Activated T-helper 2 cell treated with anti-CD3 and anti-CD28 coated beads, Interferon-gamma antibody, Interleukin-2, Interleukin-4, amounts not matched to agents 10 μg/mL and 5 μg/mL and 100 μg/mL, durations not matched to agents 14 hours and 24 hours and 36 hours (primary cell): Measurements from ENCODE around the gene AKAP6. TPM values are rescaled to one million over a fixed set of nuclear protein-coding genes. Genes with fewer than 3 reads are reported as not detected.
"Not testable (repeated sequence)": the region's sequence is repeated elsewhere in the genome, so short reads cannot be mapped to it uniquely, and the experiment has no call there.

ENCODE experiments used
- DNase-seq: peaks from one replicate; pipeline ENCODE4 v3.0.0; 2021; ENCODE audit warnings: low spot score
- H3K27ac Mint-ChIP-seq: one replicate; pipeline ENCODE4 v1.8.0; 2021; ENCODE audit warnings: mixed read lengths
- H3K27me3 Mint-ChIP-seq: one replicate; pipeline ENCODE4 v1.8.0; 2021; ENCODE audit warnings: low read depth, mixed read lengths
- H3K36me3 Mint-ChIP-seq: one replicate; pipeline ENCODE4 v1.8.0; 2021; ENCODE audit warnings: low read depth, mixed read lengths
- H3K4me1 Mint-ChIP-seq: one replicate; pipeline ENCODE4 v1.8.0; 2021; ENCODE audit warnings: low read depth, mixed read lengths
- H3K4me3 Mint-ChIP-seq: one replicate; pipeline ENCODE4 v1.8.0; 2021; ENCODE audit warnings: low read depth, mild to moderate bottlenecking, moderate library complexity, mixed read lengths
- H3K9me3 Mint-ChIP-seq: one replicate; pipeline ENCODE4 v1.8.0; 2021; ENCODE audit warnings: mixed read lengths
- intact Hi-C: fragments of 100-400 bp; cut with micrococcal nuclease; formaldehyde crosslinking; loops from one replicate; pipeline ENCODE4 v1.15.1; 2023
- total RNA-seq: library from RNA; stranded (reverse); gene quantifications from 2 replicates; pipeline ENCODE4 v1.2.3, GENCODE V29; 2022

The AKAP6 gene
- total RNA-seq, 1 donor from 2014 or later, result 1.0 TPM

GRCh38 chr14:32366986-32367385 lies 37.9 kb downstream of the AKAP6 start:
- H3K9me3 Mint-ChIP-seq, result no peaks in the 10 kb centered on the region
- no peak for DNase-seq
- H3K4me1 Mint-ChIP-seq, result peaks cover 7% of the 10 kb centered on the region
- no peaks in the 10 kb centered on the region for H3K36me3 Mint-ChIP-seq
- intact Hi-C loops, result no loop called here
- no peak overlapping the region for H3K27ac Mint-ChIP-seq
- H3K27me3 Mint-ChIP-seq, result peaks cover 5% of the 10 kb centered on the region
- H3K4me3 Mint-ChIP-seq, result no peak overlapping the region

GRCh38 chr14:32367516-32367915 lies 38.4 kb downstream of the AKAP6 start:
- no peak for DNase-seq
- H3K36me3 Mint-ChIP-seq, result no peaks in the 10 kb centered on the region
- intact Hi-C loops, result no loop called here
- no peak overlapping the region for H3K4me3 Mint-ChIP-seq
- peaks cover 2% of the 10 kb centered on the region for H3K27me3 Mint-ChIP-seq
- H3K4me1 Mint-ChIP-seq, result peaks cover 7% of the 10 kb centered on the region
- H3K27ac Mint-ChIP-seq, result no peak overlapping the region
- H3K9me3 Mint-ChIP-seq, result no peaks in the 10 kb centered on the region

GRCh38 chr14:32368107-32368506 lies 39.0 kb downstream of the AKAP6 start:
- peaks cover 2% of the 10 kb centered on the region for H3K27me3 Mint-ChIP-seq
- intact Hi-C loops, result no loop called here
- no peak for DNase-seq
- no peak overlapping the region for H3K4me3 Mint-ChIP-seq
- no peaks in the 10 kb centered on the region for H3K36me3 Mint-ChIP-seq
- H3K9me3 Mint-ChIP-seq, result no peaks in the 10 kb centered on the region
- H3K4me1 Mint-ChIP-seq, result peaks cover 7% of the 10 kb centered on the region
- no peak overlapping the region for H3K27ac Mint-ChIP-seq

DNA sequence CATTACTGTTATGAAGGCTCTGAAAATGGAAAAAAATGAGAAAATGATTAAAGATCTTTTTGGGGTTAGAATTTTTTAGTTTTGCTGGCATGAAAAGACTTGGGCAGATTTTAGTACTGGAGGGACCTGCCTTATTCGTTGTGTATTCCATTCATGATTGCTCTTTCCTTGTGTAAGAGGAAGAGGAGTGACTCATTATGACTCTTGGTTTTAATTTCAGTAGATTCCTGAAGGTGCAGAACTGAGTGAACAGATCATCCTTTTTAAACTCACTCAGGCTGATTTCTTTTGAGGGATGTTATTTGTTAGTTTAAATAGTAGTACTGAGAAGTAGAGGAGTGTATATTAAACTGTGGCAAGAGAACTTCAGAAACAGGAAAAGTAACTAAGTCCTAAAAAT lies 41.6 kb downstream of the AKAP6 start:
- Mint-ChIP-seq H3K4me3 (no peak overlapping the region), H3K36me3 (no peaks in the 10 kb centered on the region), H3K27ac (no peak overlapping the region), H3K9me3 (no peaks in the 10 kb centered on the region), H3K4me1 (peaks cover 7% of the 10 kb centered on the region), H3K27me3 (peaks cover 2% of the 10 kb centered on the region)
- intact Hi-C loops, result no loop called here
- no peak for DNase-seq

- Mint-ChIP-seq H3K4me1 (peaks cover 7% of the 10 kb centered on the region), H3K27ac (no peak overlapping the region), H3K4me3 (no peak overlapping the region), H3K27me3 (peaks cover 2% of the 10 kb centered on the region), H3K36me3 (no peaks in the 10 kb centered on the region), H3K9me3 (no peaks in the 10 kb centered on the region)
- intact Hi-C loops, result no loop called here
- no peak for DNase-seq
These were observed 43.1 kb downstream of the AKAP6 start for GRCh38 chr14:32372154-32372553.

GRCh38 chr14:32373174-32373573 lies 44.1 kb downstream of the AKAP6 start:
- H3K27ac Mint-ChIP-seq, intact Hi-C loops, H3K27me3 Mint-ChIP-seq, H3K36me3 Mint-ChIP-seq, H3K4me3 Mint-ChIP-seq, H3K9me3 Mint-ChIP-seq, DNase-seq, H3K4me1 Mint-ChIP-seq: not testable (repeated sequence)

GRCh38 chr14:32374155-32374554 lies 45.1 kb downstream of the AKAP6 start:
- no peak for DNase-seq
- H3K9me3 Mint-ChIP-seq, result no peaks in the 10 kb centered on the region
- H3K27ac Mint-ChIP-seq, result no peak overlapping the region
- H3K27me3 Mint-ChIP-seq, result peaks cover 2% of the 10 kb centered on the region
- no peaks in the 10 kb centered on the region for H3K36me3 Mint-ChIP-seq
- intact Hi-C loops, result no loop called here
- no peak overlapping the region for H3K4me3 Mint-ChIP-seq
- H3K4me1 Mint-ChIP-seq, result peaks cover 7% of the 10 kb centered on the region

DNA sequence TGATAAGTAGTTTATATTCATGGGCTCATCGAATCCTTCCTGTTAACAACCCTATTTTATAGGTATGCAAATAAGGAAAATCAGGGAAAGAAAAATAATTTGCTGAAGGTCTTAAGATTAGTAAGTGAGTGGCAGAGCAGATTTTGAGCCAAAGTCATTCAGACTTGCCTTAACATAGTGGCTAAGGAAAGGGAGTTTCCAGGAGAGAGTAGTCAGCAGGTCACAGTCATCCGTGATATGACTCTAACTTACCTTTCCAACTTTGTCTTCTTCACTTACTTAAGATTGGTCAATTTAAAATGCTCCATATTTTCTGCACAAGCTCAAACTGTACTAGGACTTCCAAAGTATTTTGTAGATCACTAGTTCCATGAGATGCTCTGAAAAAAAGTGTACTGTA lies 46.6 kb downstream of the AKAP6 start:
- Mint-ChIP-seq H3K36me3 (no peaks in the 10 kb centered on the region), H3K27ac (no peak overlapping the region), H3K4me1 (peaks cover 7% of the 10 kb centered on the region), H3K4me3 (no peak overlapping the region), H3K27me3 (peaks cover 2% of the 10 kb centered on the region), H3K9me3 (no peaks in the 10 kb centered on the region)
- DNase-seq, result no peak
- intact Hi-C loops, result no loop called here

DNA sequence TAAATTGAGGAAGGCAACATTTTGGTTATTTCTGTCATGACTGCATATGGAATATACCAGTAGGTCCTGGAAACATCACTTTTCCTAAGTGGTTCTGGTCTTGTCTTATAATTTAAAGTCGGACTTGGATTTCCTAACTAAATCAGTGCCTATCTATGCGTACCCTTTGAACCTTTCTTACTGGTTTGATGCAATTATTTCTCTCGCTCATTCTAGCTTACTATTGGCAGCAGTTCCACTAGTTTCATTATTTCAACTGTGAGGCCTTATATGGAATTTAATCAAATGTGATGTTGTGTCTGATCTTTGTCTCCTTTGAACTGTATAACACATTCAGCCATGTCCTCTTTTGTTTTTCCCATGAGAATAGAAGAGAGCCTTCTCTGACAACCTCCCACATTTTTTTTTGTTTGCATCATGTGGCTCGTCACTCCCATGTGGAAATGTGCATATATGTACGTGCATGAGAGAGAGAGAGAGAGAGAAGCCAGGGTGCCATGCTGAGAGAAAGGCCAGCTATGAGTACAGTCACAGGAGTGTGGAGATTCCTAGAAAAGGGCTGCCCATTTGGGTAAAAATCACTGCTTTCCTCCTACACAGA lies 48.0 kb downstream of the AKAP6 start:
- H3K27me3 Mint-ChIP-seq, result peaks cover 2% of the 10 kb centered on the region
- no peaks in the 10 kb centered on the region for H3K9me3 Mint-ChIP-seq
- no peak for DNase-seq
- H3K27ac Mint-ChIP-seq, result no peak overlapping the region
- H3K4me1 Mint-ChIP-seq, result peaks cover 4% of the 10 kb centered on the region
- H3K36me3 Mint-ChIP-seq, result no peaks in the 10 kb centered on the region
- H3K4me3 Mint-ChIP-seq, result no peak overlapping the region
- intact Hi-C loops, result no loop called here

GRCh38 chr14:32378284-32378683 lies 49.2 kb downstream of the AKAP6 start:
- Mint-ChIP-seq H3K27me3 (no peaks in the 10 kb centered on the region), H3K9me3 (no peaks in the 10 kb centered on the region), H3K4me1 (peaks cover 4% of the 10 kb centered on the region), H3K27ac (no peak overlapping the region), H3K4me3 (no peak overlapping the region), H3K36me3 (no peaks in the 10 kb centered on the region)
- intact Hi-C loops, result no loop called here
- no peak for DNase-seq

GRCh38 chr14:32379447-32379846 lies 50.3 kb downstream of the AKAP6 start:
- no peak for DNase-seq
- no peak overlapping the region for H3K4me3 Mint-ChIP-seq
- H3K4me1 Mint-ChIP-seq, result peaks cover 4% of the 10 kb centered on the region
- intact Hi-C loops, result no loop called here
- H3K27ac Mint-ChIP-seq, result no peak overlapping the region
- H3K27me3 Mint-ChIP-seq, result no peaks in the 10 kb centered on the region
- no peaks in the 10 kb centered on the region for H3K36me3 Mint-ChIP-seq
- no peaks in the 10 kb centered on the region for H3K9me3 Mint-ChIP-seq

DNA sequence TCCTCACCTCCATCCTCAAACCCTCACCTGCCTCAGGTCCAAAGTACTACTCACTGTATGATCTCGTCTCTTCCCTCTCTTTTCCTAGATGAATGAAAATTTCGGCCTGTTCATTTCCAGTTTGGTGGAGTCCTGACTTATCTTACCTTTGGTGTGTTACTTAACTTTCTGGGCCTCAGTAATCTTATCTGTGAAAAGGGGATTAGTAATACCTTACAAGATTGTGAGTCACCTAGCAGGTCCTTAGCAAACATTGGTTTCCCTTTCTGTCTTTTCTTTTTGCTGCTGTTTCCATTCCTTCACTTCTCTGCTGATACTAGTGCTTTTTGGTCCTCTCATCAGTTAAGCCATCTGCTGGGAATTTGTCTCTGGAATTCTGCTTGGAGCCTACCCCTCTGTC lies 52.8 kb downstream of the AKAP6 start:
- DNase-seq, result no peak
- H3K4me1 Mint-ChIP-seq, result peaks cover 4% of the 10 kb centered on the region
- H3K27me3 Mint-ChIP-seq, result no peaks in the 10 kb centered on the region

GRCh38 chr14:32382704-32383103 lies 53.6 kb downstream of the AKAP6 start:
- Mint-ChIP-seq H3K4me1 (peaks cover 4% of the 10 kb centered on the region), H3K4me3 (no peak overlapping the region), H3K27me3 (no peaks in the 10 kb centered on the region), H3K36me3 (no peaks in the 10 kb centered on the region), H3K9me3 (no peaks in the 10 kb centered on the region), H3K27ac (no peak overlapping the region)
- intact Hi-C loops, result no loop called here
- no peak for DNase-seq

More for the DNA sequence above, 52.8 kb downstream of the AKAP6 start:
- no peak overlapping the region for H3K27ac Mint-ChIP-seq
- H3K4me3 Mint-ChIP-seq, result no peak overlapping the region
- H3K9me3 Mint-ChIP-seq, result no peaks in the 10 kb centered on the region
- no peaks in the 10 kb centered on the region for H3K36me3 Mint-ChIP-seq
- intact Hi-C loops, result no loop called here
